Hepatocyte (in vitro differentiated cells): ENCODE results near the gene SMCR8.

Experiments used
- EZH2phosphoT487 ChIP-seq: fragments of 200-600 bp; sonication (generic); IDR thresholded peaks from one replicate; pipeline ENCODE4 v1.6.1; 2018; ENCODE audit warnings: antibody characterized with exemption, mild to moderate bottlenecking, low read depth, moderate library complexity; ENCODE audit not compliant: unreplicated experiment, severe bottlenecking
- TF ChIP-seq, protein P1 (sequence below): fragments of 200-600 bp; sonication (generic); IDR thresholded peaks from 2 replicates; pipeline ENCODE4 v1.5.1; 2016; ENCODE audit warnings: antibody characterized with exemption, mild to moderate bottlenecking; ENCODE audit not compliant: poor library complexity

DNA sequence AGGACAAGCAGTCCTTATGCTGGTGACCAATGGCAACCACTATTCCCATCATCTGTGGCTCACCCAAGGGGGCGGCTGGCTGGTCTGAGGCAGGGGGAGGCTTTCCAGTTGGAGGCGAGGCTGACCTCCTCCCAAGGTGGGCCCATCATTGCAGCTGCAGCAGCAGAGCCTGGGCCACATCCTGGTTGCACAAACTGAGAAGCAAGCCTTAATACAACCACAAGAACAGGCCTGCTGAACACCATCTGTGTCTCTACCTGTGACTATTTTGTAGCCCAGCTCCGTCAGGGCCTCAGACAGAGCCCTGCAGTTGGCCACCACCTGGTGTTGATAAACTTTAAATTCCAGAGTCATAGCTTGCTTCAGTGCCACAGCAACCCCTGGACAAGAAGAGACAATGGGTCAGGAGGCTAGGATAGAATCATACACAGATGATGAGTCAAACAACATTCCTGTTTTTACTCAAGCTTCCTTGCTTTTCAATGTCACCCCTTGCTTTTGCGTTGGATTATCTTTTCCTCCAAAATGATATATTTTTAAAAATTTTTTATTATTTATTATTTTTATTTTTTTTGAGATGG is 17.9 kb downstream of the SMCR8 start:
- TF ChIP-seq, protein P1, sequence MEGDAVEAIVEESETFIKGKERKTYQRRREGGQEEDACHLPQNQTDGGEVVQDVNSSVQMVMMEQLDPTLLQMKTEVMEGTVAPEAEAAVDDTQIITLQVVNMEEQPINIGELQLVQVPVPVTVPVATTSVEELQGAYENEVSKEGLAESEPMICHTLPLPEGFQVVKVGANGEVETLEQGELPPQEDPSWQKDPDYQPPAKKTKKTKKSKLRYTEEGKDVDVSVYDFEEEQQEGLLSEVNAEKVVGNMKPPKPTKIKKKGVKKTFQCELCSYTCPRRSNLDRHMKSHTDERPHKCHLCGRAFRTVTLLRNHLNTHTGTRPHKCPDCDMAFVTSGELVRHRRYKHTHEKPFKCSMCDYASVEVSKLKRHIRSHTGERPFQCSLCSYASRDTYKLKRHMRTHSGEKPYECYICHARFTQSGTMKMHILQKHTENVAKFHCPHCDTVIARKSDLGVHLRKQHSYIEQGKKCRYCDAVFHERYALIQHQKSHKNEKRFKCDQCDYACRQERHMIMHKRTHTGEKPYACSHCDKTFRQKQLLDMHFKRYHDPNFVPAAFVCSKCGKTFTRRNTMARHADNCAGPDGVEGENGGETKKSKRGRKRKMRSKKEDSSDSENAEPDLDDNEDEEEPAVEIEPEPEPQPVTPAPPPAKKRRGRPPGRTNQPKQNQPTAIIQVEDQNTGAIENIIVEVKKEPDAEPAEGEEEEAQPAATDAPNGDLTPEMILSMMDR = no peak
- TF ChIP-seq EZH2phosphoT487 = no peak
